ENCODE data around the gene COL1A2.
A peak's percentile ranks its signal among the peaks of the same experiment; 100 is the strongest.

Gene COL1A2

DNA sequence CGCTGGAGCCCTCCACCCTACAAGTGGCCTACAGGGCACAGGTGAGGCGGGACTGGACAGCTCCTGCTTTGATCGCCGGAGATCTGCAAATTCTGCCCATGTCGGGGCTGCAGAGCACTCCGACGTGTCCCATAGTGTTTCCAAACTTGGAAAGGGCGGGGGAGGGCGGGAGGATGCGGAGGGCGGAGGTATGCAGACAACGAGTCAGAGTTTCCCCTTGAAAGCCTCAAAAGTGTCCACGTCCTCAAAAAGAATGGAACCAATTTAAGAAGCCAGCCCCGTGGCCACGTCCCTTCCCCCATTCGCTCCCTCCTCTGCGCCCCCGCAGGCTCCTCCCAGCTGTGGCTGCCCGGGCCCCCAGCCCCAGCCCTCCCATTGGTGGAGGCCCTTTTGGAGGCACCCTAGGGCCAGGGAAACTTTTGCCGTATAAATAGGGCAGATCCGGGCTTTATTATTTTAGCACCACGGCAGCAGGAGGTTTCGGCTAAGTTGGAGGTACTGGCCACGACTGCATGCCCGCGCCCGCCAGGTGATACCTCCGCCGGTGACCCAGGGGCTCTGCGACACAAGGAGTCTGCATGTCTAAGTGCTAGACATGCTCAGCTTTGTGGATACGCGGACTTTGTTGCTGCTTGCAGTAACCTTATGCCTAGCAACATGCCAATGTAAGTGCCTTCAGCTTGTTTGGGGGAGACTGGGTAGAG is at the start of gene COL1A2:
Gene COL1A2, plus strand, starts transcription at position 459 of the 704 bp plus-strand sequence. Its CDS starts 137 bp downstream, at position 596.
- H3K4me3 Mint-ChIP-seq, result no peak within 1 kb of the TSS
- peaks cover 30% of the 10 kb centered on the region for H3K27me3 Mint-ChIP-seq

DNA sequence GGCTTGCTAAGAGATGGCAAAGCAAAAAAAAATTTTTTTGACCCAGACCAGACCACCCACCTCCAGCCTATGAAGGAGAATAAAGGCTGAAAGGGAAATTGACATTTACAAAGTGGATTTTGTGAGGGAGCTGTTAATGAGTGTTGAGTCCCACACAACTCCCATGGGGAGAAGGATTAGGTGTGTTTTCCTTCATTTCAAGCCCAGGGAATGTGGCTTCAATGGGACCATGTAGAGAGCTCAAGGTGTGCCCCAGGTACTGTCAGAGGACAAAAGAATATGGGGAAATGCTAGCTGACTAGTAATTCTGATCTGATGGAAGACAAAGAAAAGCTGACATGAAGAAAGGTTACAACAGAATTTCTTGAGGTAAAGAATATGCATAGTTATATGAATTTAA is 48.8 kb upstream of the COL1A2 start:
- H3K4me1 Mint-ChIP-seq, result no peaks in the 10 kb centered on the region

More for the DNA sequence above, at the start of gene COL1A2:
- Mint-ChIP-seq H3K4me1 (peaks cover 5% of the 10 kb centered on the region), H3K9me3 (no peaks in the 10 kb centered on the region), H3K36me3 (no peaks in the 10 kb centered on the region), H3K27ac (no peak within 1 kb of the TSS)
- peak; percentile 31 for DNase-seq
- CTCF ChIA-PET, result interaction anchor here (0.6 to 1.7 kb wide), 4 partner anchors 8 to 681 kb away, joined by 3 to 4 read pairs (median 4); no protein-coding TSS in a partner anchor

DNA sequence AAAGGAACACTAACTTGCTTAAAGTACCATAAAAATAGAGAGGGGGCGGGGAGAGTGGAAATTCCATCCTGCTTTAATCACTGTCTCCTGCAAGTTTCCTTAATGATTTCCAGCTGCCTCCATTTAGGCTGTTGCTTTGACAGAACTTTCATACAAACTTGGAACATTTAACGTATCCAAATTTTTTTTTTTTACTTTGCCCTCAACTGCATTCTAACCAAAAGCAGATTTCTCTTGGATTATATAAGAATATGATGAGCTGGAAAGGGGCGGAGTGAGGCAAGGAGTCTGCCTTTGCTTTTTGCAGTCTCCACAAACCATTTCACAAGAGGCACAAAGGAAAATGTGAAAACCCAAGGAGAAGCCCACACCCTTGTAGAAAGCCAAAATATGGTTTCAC is 46.6 kb upstream of the COL1A2 start:
- H3K36me3 Mint-ChIP-seq, result no peaks in the 10 kb centered on the region
- H3K27ac Mint-ChIP-seq, result no peak overlapping the region
- H3K4me3 Mint-ChIP-seq, result no peak overlapping the region
- no peaks in the 10 kb centered on the region for H3K4me1 Mint-ChIP-seq
- DNase-seq, result no peak
- CTCF ChIA-PET, result interaction anchor here (0.6 kb wide), 1 partner anchor 78 kb away, joined by 3 read pairs; no protein-coding TSS in a partner anchor
- H3K9me3 Mint-ChIP-seq, result no peaks in the 10 kb centered on the region
- no peaks in the 10 kb centered on the region for H3K27me3 Mint-ChIP-seq

More for the DNA sequence above, 48.8 kb upstream of the COL1A2 start:
- Mint-ChIP-seq H3K36me3 (no peaks in the 10 kb centered on the region), H3K27ac (no peak overlapping the region), H3K27me3 (no peaks in the 10 kb centered on the region), H3K9me3 (no peaks in the 10 kb centered on the region), H3K4me3 (no peak overlapping the region)
- CTCF ChIA-PET, result interaction anchor here (0.6 kb wide), 1 partner anchor 457 kb away, joined by 3 read pairs; no protein-coding TSS in a partner anchor
- DNase-seq, result no peak

DNA sequence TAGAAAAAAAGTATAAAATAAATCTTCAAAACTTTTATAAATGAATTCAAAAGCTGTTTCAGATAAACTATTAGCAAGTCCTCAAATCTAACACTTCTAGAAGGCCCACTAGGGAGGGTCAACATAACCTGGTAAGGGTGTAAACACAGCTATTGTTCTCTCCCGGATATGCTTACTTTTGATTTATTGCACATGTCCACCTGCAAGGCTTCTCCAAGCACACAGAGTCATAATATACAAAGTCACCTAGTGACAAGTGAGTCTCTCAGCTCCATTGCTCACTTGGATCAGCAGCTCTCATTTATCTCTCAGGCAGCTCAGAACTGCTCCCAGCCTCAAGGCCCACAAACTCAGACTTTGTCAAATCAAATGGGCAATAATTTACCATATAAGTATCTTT is 44.0 kb upstream of the COL1A2 start:
- Mint-ChIP-seq H3K4me1 (no peaks in the 10 kb centered on the region), H3K9me3 (no peaks in the 10 kb centered on the region), H3K36me3 (no peaks in the 10 kb centered on the region), H3K27me3 (no peaks in the 10 kb centered on the region), H3K27ac (no peak overlapping the region), H3K4me3 (no peak overlapping the region)
- DNase-seq, result no peak
- CTCF ChIA-PET, result no interaction called here

DNA sequence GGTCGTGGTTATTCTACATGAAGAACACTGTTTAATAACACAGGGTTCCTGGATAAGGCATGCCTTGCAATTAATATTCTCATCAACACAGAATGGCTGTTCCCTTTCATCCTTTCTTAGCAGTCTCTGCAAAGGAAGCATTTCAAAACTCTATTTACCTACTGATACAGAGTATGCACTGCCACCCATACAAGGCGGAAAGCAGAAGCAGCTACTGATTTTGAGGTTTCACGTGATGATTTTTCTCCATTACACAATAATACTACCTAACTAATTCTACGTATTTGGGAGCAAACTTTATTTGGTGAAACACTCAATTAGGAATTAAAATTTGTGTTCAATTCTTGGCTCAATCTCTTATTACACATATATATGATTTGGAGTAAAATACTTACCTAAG is 43.0 kb upstream of the COL1A2 start:
- Mint-ChIP-seq H3K27me3 (no peaks in the 10 kb centered on the region), H3K4me1 (no peaks in the 10 kb centered on the region), H3K27ac (no peak overlapping the region), H3K4me3 (no peak overlapping the region), H3K36me3 (no peaks in the 10 kb centered on the region), H3K9me3 (no peaks in the 10 kb centered on the region)
- CTCF ChIA-PET, result no interaction called here
- DNase-seq, result no peak

DNA sequence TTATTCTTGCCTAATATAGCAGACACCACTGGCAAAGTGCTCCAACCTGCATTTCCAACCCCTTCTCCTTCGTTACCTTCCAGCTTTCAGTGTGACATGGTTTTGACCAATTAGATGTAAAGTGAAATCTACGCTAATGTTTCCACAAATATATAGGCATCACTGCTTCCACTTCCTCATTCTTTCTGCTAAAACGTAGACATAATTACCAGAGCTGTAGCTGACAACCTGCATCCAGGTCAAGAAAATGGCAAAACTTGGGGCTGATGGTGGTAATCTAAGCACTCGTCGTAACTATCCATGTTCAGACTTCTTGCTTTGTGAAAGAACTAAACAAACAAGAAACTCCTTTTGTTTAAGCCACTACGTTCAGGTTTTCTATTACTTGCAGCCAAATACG is 41.8 kb upstream of the COL1A2 start:
- Mint-ChIP-seq H3K4me3 (no peak overlapping the region), H3K27ac (no peak overlapping the region), H3K9me3 (no peaks in the 10 kb centered on the region), H3K36me3 (no peaks in the 10 kb centered on the region), H3K27me3 (no peaks in the 10 kb centered on the region), H3K4me1 (no peaks in the 10 kb centered on the region)
- CTCF ChIA-PET, result no interaction called here
- no peak for DNase-seq

DNA sequence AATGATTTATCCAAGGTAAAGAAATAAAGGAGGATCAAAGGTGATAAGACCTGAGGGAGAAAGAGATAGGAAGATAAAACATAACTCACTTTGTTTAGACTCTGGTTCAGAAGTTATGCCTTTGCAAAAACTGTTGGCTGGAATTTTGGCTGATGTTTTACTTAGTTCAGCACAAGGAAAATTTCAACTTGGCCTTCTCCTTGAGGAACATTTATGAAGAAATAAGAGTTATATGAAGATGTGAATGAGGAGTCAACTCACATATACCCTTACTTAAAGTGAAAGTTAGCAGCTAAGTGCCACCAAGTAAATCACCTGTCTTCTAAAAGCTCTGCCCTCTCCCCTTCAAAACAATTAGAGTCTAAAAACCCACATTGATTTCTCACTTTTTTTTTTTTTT is 39.7 kb upstream of the COL1A2 start:
- H3K9me3 Mint-ChIP-seq, result no peaks in the 10 kb centered on the region

DNA sequence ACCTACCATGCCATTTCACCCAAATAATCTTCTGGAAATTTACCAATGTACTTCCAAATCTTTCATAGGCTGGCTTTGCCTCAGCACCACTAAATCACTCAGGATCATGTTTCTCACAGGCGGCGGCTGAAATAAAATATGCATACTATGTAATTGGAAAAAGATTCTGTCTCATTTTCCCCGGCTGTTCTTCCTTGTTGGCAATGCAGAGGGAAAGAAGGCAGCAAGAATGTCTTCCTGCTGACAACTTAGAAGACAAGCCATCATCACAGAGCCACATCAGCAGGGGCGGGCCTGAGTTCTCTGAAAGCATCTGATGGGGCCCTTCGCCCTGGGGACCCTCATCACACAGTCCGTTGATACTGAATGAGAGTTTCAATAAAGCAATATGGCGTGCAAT is 39.2 kb upstream of the COL1A2 start:
- H3K27ac Mint-ChIP-seq, result no peak overlapping the region
- no peaks in the 10 kb centered on the region for H3K4me1 Mint-ChIP-seq
- H3K36me3 Mint-ChIP-seq, result no peaks in the 10 kb centered on the region
- H3K4me3 Mint-ChIP-seq, result no peak overlapping the region
- no peak for DNase-seq
- CTCF ChIA-PET, result no interaction called here
- no peaks in the 10 kb centered on the region for H3K9me3 Mint-ChIP-seq
- no peaks in the 10 kb centered on the region for H3K27me3 Mint-ChIP-seq

More for the DNA sequence above, 39.7 kb upstream of the COL1A2 start:
- H3K36me3 Mint-ChIP-seq, result no peaks in the 10 kb centered on the region
- no peaks in the 10 kb centered on the region for H3K4me1 Mint-ChIP-seq
- no peak for DNase-seq
- no peaks in the 10 kb centered on the region for H3K27me3 Mint-ChIP-seq
- CTCF ChIA-PET, result no interaction called here
- no peak overlapping the region for H3K27ac Mint-ChIP-seq
- H3K4me3 Mint-ChIP-seq, result no peak overlapping the region

DNA sequence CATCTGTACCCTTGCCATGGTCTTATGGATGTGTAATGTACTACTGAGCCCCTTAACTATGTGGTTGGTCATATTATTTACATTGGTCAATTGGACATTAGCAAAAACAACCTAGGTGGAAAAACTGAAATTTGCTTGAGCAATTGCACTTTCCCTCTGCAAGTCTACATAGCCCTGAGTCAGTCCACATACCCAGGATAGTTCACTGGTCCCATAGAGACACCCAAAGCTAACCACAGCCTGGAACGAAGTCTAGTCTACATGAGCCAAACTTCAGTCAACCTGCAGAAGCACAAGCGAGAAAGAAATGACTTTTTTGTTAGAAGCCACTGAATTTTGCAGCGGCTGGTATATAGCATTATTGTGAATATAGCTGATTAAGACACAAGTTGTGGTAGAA is 37.6 kb upstream of the COL1A2 start:
- no peak for DNase-seq
- CTCF ChIA-PET, result no interaction called here
- H3K36me3 Mint-ChIP-seq, result no peaks in the 10 kb centered on the region
- H3K27me3 Mint-ChIP-seq, result no peaks in the 10 kb centered on the region
- no peaks in the 10 kb centered on the region for H3K9me3 Mint-ChIP-seq
- H3K27ac Mint-ChIP-seq, result no peak overlapping the region
- H3K4me3 Mint-ChIP-seq, result no peak overlapping the region
- no peaks in the 10 kb centered on the region for H3K4me1 Mint-ChIP-seq

DNA sequence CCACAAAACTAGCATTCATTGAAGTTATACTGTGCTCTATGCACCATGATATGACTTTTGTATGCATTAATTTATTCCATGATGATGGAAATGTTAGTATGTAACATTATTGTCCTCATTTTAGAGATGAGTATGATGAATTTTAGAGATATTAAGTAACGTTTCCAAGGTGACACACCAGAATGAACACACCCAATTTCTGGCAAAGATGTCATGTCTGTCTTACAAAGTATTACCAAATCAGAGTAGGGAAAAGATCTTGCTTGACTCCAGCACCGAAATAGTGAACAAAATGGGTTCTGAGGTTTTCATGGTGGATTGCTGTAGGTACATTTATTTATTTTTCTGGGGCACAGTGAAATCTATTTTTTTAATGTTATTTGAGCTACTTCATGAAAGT is 33.8 kb upstream of the COL1A2 start:
- Mint-ChIP-seq H3K9me3 (no peaks in the 10 kb centered on the region), H3K4me1 (no peaks in the 10 kb centered on the region), H3K27ac (no peak overlapping the region), H3K27me3 (no peaks in the 10 kb centered on the region), H3K4me3 (no peak overlapping the region), H3K36me3 (no peaks in the 10 kb centered on the region)
- DNase-seq, result no peak
- CTCF ChIA-PET, result no interaction called here

DNA sequence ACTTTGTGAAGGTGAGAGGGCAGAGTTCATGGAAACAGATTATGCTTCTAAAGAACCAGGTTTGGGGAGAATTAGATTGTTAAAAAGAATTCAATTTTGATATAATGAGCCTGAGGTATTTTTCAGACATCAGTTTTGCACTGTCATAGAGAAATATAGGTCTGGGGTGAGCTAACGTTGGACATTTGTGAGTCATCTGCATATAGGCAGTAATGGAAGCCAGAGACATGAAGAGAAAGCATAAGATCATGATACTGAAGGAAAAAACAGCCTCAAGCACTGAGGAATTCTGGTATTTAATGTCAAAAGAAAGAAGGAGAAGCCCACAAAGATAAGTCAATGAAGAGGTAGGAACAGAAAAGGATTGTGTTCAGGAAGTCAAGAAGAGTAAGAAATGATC is 32.4 kb upstream of the COL1A2 start:
- no peak for DNase-seq
- Mint-ChIP-seq H3K27me3 (no peaks in the 10 kb centered on the region), H3K4me3 (no peak overlapping the region), H3K9me3 (no peaks in the 10 kb centered on the region), H3K36me3 (no peaks in the 10 kb centered on the region), H3K4me1 (no peaks in the 10 kb centered on the region), H3K27ac (no peak overlapping the region)
- CTCF ChIA-PET, result no interaction called here

DNA sequence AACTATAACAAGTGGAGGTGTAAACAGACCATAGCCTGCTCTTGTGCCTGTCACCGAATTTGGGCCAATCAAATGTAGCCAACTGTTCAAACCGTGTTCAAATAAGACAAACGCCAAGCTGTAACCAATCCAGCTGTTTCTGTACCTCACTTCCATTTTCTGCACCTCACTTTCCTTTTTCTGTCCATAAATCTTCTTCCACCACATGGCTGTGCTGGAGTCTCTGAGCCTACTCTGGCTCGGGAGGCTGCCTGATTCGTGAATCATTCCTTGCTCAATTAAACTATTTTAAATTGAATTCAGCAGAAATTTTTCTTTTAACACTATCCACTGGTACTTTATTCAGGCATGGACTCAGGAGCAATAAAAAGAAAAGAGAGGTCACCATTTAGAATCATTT is 29.9 kb upstream of the COL1A2 start:
- H3K4me1 Mint-ChIP-seq, result no peaks in the 10 kb centered on the region
- no peaks in the 10 kb centered on the region for H3K9me3 Mint-ChIP-seq
- H3K36me3 Mint-ChIP-seq, result no peaks in the 10 kb centered on the region
- CTCF ChIA-PET, result no interaction called here
- DNase-seq, result no peak
- no peak overlapping the region for H3K4me3 Mint-ChIP-seq
- no peaks in the 10 kb centered on the region for H3K27me3 Mint-ChIP-seq
- H3K27ac Mint-ChIP-seq, result no peak overlapping the region

DNA sequence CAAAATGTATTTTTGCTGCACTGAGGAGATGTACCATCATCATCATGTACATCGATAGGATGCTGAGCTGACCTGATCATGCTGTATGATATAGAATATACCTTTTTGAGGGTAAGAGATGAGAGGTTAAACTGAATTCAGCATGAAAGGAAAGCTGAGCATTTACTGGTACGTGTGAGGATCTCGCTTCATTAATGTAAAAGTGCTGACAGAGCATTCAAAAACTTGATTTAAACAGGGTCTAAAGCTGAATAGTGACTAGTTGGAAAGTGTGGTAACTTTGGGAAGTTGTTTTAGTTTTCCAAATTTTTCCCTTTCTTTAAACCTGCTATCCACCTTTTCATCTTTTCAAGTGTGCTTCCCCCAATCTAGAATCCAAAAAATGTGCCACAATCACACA is 28.5 kb upstream of the COL1A2 start:
- no peak for DNase-seq
- no peaks in the 10 kb centered on the region for H3K27me3 Mint-ChIP-seq
- no peaks in the 10 kb centered on the region for H3K36me3 Mint-ChIP-seq
- no peak overlapping the region for H3K27ac Mint-ChIP-seq
- H3K4me3 Mint-ChIP-seq, result no peak overlapping the region
- no peaks in the 10 kb centered on the region for H3K9me3 Mint-ChIP-seq
- CTCF ChIA-PET, result no interaction called here
- no peaks in the 10 kb centered on the region for H3K4me1 Mint-ChIP-seq

DNA sequence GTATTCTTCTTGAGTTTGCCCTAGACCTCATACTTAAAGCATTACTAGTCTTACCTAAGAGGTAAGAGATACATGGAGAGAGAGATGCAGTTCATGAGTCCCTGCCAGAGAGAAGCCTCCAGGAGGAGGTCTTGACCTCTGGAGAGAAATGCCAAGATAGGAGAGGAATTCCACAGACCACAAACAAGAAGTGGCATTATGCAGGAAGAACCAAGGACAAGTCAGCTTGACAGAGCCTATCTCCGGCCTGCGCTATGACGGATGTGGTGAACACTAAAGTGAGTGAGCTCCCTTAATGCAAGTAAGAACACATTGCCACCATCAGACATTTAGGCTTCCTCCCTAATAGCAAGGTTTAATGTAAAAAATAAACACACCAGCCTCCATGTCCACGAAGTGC is 27.9 kb upstream of the COL1A2 start:
- H3K36me3 Mint-ChIP-seq, result no peaks in the 10 kb centered on the region
- CTCF ChIA-PET, result no interaction called here
- no peaks in the 10 kb centered on the region for H3K9me3 Mint-ChIP-seq
- no peak for DNase-seq
- no peak overlapping the region for H3K27ac Mint-ChIP-seq
- H3K4me3 Mint-ChIP-seq, result no peak overlapping the region
- H3K4me1 Mint-ChIP-seq, result no peaks in the 10 kb centered on the region
- no peaks in the 10 kb centered on the region for H3K27me3 Mint-ChIP-seq

DNA sequence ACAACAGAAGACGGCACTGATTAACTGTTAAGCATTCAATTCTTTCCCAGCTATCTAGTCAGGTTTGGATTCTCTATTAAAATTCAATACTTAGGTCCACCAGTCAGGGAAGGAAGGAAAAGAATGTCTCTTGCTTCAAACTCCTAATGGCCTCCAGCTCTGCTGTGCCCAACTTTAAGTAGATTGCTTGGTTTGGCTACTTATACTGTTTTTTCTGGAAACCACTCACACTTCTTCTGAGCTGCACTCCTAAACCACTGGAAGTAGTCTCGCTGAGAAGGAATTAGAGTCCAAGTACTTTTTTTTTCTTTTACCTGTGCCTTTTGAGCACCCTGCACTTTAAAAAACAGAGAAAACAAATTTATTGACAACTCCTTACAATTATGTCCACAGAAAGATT is 26.7 kb upstream of the COL1A2 start:
- no peak overlapping the region for H3K4me3 Mint-ChIP-seq
- H3K36me3 Mint-ChIP-seq, result no peaks in the 10 kb centered on the region
- no peak for DNase-seq
- H3K27ac Mint-ChIP-seq, result no peak overlapping the region
- no peaks in the 10 kb centered on the region for H3K4me1 Mint-ChIP-seq
- CTCF ChIA-PET, result no interaction called here
- H3K9me3 Mint-ChIP-seq, result no peaks in the 10 kb centered on the region
- no peaks in the 10 kb centered on the region for H3K27me3 Mint-ChIP-seq

DNA sequence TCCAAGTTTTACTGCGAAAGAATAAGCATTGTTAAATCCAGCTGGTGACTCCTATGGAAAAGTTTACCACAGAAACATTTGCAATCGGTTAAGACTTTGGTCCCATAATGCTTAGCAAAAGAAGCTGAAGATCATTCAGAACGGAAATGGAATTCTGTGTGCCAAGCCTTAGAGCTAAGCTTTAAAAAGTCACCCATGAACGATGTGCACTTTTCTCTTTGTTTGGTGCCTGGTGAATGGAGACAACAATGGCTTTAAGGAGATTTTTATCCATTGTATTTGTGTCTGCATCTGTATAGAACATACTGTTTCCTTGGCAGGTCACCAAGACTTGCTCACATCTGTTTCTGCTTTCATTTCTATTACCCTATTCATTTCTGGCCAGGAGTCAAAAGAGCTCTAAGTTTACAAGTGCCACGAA is 26.3 kb upstream of the COL1A2 start:
- CTCF ChIA-PET, result no interaction called here
- H3K36me3 Mint-ChIP-seq, result no peaks in the 10 kb centered on the region
- H3K27ac Mint-ChIP-seq, result no peak overlapping the region
- no peaks in the 10 kb centered on the region for H3K9me3 Mint-ChIP-seq
- H3K27me3 Mint-ChIP-seq, result no peaks in the 10 kb centered on the region
- no peak overlapping the region for H3K4me3 Mint-ChIP-seq
- no peak for DNase-seq
- no peaks in the 10 kb centered on the region for H3K4me1 Mint-ChIP-seq

Measured in activated naive CD4-positive, alpha-beta T cell treated with anti-CD3 and anti-CD28 coated beads, Interleukin-2, amount 10 ng/mL, durations not matched to agents 7 days and 5 days (primary cell).